Type B pancreatic cell (in vitro differentiated cells): ENCODE data around the gene ARVCF. TPM values are rescaled to one million over a fixed set of nuclear protein-coding genes. Genes with fewer than 3 reads are reported as not detected.

Source experiments
- DNase-seq: peaks from one replicate; pipeline ENCODE4 v3.0.0; 2021; ENCODE audit warnings: mixed read lengths; ENCODE audit not compliant: unreplicated experiment; ENCODE audit errors: extremely low spot score
- H3K27ac Mint-ChIP-seq: 2 replicates; pipeline ENCODE4 v1.8.0; 2021; ENCODE audit warnings: mild to moderate bottlenecking, mixed read lengths
- H3K27me3 Mint-ChIP-seq: 2 replicates; pipeline ENCODE4 v1.8.0; 2021; ENCODE audit warnings: mixed read lengths
- H3K36me3 Mint-ChIP-seq: 2 replicates; pipeline ENCODE4 v1.8.0; 2021; ENCODE audit warnings: mixed read lengths
- H3K4me1 Mint-ChIP-seq: one replicate; pipeline ENCODE4 v1.8.0; 2021; ENCODE audit warnings: mixed read lengths; ENCODE audit not compliant: unreplicated experiment
- H3K4me3 Mint-ChIP-seq: 2 replicates; pipeline ENCODE4 v1.8.0; 2021; ENCODE audit warnings: mild to moderate bottlenecking, mixed read lengths
- H3K9me3 Mint-ChIP-seq: 2 replicates; pipeline ENCODE4 v1.8.0; 2021; ENCODE audit warnings: mixed read lengths
- total RNA-seq: library from RNA; stranded (reverse); gene quantifications from 2 replicates; pipeline ENCODE4 v1.2.1, GENCODE V29; 2021; ENCODE audit warnings: low replicate concordance
- TF ChIP-seq, protein P1 (sequence below): fragments of 200-600 bp; sonication (generic); conservative IDR thresholded peaks from 2 replicates; pipeline ENCODE4 v1.5.0; 2021; ENCODE audit warnings: antibody characterized with exemption, mild to moderate bottlenecking

ARVCF gene
- total RNA-seq, 1 donor from 2014 or later = 55.3 TPM

DNA sequence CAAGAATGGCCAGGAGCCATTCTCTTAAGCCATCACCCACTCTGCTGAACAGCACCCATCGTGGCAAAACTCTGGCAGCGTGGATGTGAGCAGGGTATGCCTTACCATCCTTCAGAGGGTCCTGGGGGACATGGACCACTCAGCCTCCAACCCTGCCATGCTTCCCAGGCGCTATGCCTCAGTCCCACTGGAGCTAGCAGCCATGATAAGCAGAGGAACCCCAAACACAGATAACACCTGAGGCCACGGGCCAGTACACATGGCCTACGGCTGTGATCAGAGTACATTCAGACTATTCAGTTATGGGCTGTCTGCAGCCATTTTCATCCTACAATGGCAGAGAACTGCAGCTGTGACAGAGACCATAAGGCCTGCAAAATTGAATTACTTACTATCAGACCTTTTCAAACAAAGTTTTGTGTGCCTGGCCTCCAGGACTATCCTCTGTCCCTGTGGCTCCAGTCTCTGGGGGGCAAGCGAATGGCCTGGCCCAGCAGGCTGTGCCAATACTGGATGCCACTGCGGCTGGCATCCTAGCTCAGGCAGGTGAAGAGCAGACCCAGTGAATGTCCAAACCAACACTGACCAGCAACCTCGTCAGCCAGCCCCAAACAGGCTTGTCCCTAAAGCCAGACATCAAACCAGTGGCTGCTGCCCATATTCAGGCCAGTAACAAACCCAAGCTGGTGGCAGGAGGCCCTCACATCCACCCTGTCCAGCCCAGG lies 6.9 kb downstream of the ARVCF start:
- no peak for DNase-seq
- Mint-ChIP-seq H3K36me3 (no peaks in the 10 kb centered on the region), H3K4me3 (no peak overlapping the region), H3K9me3 (peaks cover under 1% of the 10 kb centered on the region), H3K27me3 (peaks cover 5% of the 10 kb centered on the region), H3K27ac (no peak overlapping the region), H3K4me1 (no peaks in the 10 kb centered on the region)
- TF ChIP-seq, protein P1, sequence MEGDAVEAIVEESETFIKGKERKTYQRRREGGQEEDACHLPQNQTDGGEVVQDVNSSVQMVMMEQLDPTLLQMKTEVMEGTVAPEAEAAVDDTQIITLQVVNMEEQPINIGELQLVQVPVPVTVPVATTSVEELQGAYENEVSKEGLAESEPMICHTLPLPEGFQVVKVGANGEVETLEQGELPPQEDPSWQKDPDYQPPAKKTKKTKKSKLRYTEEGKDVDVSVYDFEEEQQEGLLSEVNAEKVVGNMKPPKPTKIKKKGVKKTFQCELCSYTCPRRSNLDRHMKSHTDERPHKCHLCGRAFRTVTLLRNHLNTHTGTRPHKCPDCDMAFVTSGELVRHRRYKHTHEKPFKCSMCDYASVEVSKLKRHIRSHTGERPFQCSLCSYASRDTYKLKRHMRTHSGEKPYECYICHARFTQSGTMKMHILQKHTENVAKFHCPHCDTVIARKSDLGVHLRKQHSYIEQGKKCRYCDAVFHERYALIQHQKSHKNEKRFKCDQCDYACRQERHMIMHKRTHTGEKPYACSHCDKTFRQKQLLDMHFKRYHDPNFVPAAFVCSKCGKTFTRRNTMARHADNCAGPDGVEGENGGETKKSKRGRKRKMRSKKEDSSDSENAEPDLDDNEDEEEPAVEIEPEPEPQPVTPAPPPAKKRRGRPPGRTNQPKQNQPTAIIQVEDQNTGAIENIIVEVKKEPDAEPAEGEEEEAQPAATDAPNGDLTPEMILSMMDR = no peak

DNA sequence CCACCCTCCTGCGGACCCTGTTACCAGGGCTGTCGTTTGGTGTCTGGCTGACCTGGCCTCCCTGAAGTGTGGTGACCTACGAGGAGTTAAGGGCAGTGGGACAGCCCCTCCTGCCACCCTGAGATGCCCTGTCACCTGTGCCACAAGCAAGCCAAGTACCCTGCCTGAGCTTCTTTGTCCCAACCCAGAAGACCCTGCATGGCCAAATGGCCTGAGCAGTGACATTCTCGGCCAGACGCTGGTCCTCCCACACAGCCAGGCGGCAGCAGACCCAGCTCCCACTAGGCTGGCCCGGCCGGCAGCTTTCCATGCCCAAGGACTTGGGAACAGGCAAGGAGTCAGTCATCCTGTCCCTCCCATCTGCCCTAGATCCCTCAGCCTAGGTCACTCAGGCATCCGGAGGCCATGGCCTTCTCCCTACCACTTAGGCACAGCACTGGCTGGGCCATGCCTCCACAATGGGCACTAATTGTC lies 7.6 kb downstream of the ARVCF start:
- Mint-ChIP-seq H3K4me1 (no peaks in the 10 kb centered on the region), H3K4me3 (no peak overlapping the region), H3K9me3 (peaks cover 7% of the 10 kb centered on the region), H3K36me3 (no peaks in the 10 kb centered on the region), H3K27ac (no peak overlapping the region), H3K27me3 (no peaks in the 10 kb centered on the region)
- DNase-seq = no peak
- TF ChIP-seq, protein P1 = no peak

DNA sequence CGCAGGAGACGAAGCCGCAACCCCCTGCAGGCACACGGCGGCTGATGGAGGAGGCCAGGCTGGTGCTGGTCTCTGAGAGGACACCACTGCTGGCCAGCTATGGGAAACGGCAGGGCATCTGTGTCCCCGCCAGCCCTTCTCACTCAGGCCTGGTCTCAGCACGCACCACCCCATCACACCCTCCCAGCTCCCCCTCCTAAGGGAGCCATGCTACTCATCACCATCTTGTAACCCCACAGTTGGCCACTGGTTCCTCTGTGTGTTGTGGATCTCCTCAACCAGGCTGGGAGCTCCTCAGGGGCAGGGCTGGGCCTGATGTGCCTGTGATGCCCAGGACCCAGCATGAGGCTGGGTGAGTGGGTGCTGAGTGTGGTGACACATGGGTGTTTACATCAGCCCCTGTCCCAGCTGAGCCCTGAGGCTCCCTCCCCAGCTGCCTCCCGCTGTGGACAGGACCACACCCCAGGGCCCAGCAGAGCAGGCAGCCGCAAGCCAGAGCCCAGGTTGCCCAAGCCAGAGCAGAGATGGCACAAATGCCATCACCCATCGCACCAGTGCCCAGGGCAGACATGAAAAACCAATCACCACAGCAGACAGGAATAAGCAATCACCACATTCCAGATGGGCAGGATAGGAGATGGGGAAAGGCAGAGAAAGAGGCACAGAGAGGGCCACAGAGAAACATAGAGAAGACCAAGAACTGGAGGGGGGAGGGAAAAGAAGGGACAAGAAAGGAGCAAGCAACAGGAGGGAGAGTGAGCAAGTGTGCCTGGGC lies 8.2 kb downstream of the ARVCF start:
- TF ChIP-seq, protein P1 = no peak
- peaks cover 10% of the 10 kb centered on the region for H3K9me3 Mint-ChIP-seq
- H3K36me3 Mint-ChIP-seq = peaks cover 3% of the 10 kb centered on the region
- H3K4me1 Mint-ChIP-seq = no peaks in the 10 kb centered on the region
- H3K4me3 Mint-ChIP-seq = no peak overlapping the region
- DNase-seq = no peak
- no peaks in the 10 kb centered on the region for H3K27me3 Mint-ChIP-seq
- H3K27ac Mint-ChIP-seq = peak overlapping the region; percentile 34

DNA sequence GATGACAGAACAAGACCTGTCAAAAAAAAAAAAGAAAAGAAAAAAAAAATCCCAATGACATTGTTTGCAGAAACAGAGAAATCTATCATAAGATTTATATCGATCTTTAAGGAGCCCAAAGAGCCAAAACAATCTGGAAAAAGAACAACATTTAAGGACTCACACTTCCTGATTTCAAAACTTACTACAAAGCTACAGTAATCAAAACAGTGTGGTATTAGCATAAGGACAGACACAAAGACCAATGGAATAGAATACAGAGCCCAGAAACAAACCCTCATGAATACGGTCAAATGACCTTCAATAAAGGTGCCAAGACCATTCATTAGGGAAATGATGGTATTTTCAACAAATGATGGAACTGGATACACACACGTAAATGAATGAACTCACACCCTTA lies 12.2 kb downstream of the ARVCF start:
- Mint-ChIP-seq H3K9me3 (peaks cover 15% of the 10 kb centered on the region), H3K27me3 (no peaks in the 10 kb centered on the region), H3K4me3 (no peak overlapping the region), H3K36me3 (peaks cover 3% of the 10 kb centered on the region), H3K4me1 (peaks cover 14% of the 10 kb centered on the region), H3K27ac (no peak overlapping the region)
- TF ChIP-seq, protein P1 = no peak
- DNase-seq = no peak

DNA sequence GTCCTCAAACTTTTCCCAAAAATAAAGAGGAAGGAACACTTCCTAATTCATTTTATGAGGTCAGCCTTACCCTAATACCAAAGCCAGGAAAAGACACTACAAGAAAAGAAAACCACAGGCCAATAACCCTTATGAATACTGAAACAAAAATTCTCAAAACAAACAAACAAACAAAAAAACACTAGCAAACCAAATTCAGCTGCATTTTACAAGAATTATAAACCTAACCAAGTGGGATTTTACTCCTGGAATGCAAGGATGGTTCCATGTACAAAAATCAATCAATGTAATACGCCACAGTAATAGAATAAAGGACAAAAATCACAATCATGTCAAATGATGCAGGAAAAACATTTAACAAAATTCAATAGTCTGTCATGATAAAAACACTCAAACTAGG lies 13.3 kb downstream of the ARVCF start:
- TF ChIP-seq, protein P1 = no peak
- Mint-ChIP-seq H3K4me3 (no peak overlapping the region), H3K27me3 (no peaks in the 10 kb centered on the region), H3K9me3 (peaks cover 15% of the 10 kb centered on the region), H3K4me1 (peaks cover 19% of the 10 kb centered on the region), H3K36me3 (peaks cover 3% of the 10 kb centered on the region), H3K27ac (no peak overlapping the region)
- no peak for DNase-seq
